Liver (tissue), 3 donors: Measurements from ENCODE around the gene GALNT6.

Source experiments
- ATF3 ChIP-seq: IDR thresholded peaks from 2 replicates; pipeline ENCODE4 v1.6.1; 2016; ENCODE audit warnings: antibody characterized with exemption
- CTCF ChIP-seq: fragments of 150-350 bp; IDR thresholded peaks from 2 replicates; pipeline ENCODE4 v1.5.1; 2017; ENCODE audit warnings: improper control_type of control experiment, low read depth, low read length; ENCODE audit not compliant: missing input control
- EGR1 ChIP-seq, 2 donors: IDR thresholded peaks; 2 replicates each; pipeline ENCODE4 v1.6.1; 2016 to 2018; ENCODE audit warnings: antibody characterized with exemption in 2 of 2, low read depth in 2 of 2
- GABPA ChIP-seq, 2 donors: IDR thresholded peaks in 1 of 2; conservative IDR thresholded peaks in 1 of 2; 2 replicates each; pipeline ENCODE4 v1.6.1; 2016; ENCODE audit warnings: antibody characterized with exemption in 2 of 2, mild to moderate bottlenecking in 1 of 2, moderate library complexity in 1 of 2
- MAX ChIP-seq: IDR thresholded peaks from 2 replicates; pipeline ENCODE4 v1.6.1; 2016; ENCODE audit warnings: antibody characterized with exemption
- NR2F2 ChIP-seq: IDR thresholded peaks from 2 replicates; pipeline ENCODE4 v1.6.1; 2016; ENCODE audit warnings: antibody characterized with exemption
- TAF1 ChIP-seq: conservative IDR thresholded peaks from 2 replicates; pipeline ENCODE4 v1.6.1; 2016; ENCODE audit warnings: antibody characterized with exemption, mild to moderate bottlenecking
- YY1 ChIP-seq: IDR thresholded peaks from 2 replicates; pipeline ENCODE4 v1.6.1; 2016; ENCODE audit warnings: antibody characterized with exemption, mild to moderate bottlenecking
- ZBTB33 ChIP-seq: IDR thresholded peaks from 2 replicates; pipeline ENCODE4 v1.6.1; 2016; ENCODE audit warnings: antibody characterized with exemption
- TF ChIP-seq, protein P1 (sequence below): IDR thresholded peaks from 2 replicates; pipeline ENCODE4 v1.6.1; 2016; ENCODE audit warnings: antibody characterized with exemption, mild to moderate bottlenecking
- donor health status: healthy.
- donor health status: healthy.

- TF ChIP-seq MAX = no peak
- no peak for TF ChIP-seq CTCF
- no peak for TF ChIP-seq ATF3
- no peak for TF ChIP-seq EGR1 (IDR thresholded peaks at IDR 0.05; ENCODE audit: low read depth in 2 of 2)
- no peak for TF ChIP-seq TAF1
- no peak for TF ChIP-seq ZBTB33
- TF ChIP-seq, protein P1, sequence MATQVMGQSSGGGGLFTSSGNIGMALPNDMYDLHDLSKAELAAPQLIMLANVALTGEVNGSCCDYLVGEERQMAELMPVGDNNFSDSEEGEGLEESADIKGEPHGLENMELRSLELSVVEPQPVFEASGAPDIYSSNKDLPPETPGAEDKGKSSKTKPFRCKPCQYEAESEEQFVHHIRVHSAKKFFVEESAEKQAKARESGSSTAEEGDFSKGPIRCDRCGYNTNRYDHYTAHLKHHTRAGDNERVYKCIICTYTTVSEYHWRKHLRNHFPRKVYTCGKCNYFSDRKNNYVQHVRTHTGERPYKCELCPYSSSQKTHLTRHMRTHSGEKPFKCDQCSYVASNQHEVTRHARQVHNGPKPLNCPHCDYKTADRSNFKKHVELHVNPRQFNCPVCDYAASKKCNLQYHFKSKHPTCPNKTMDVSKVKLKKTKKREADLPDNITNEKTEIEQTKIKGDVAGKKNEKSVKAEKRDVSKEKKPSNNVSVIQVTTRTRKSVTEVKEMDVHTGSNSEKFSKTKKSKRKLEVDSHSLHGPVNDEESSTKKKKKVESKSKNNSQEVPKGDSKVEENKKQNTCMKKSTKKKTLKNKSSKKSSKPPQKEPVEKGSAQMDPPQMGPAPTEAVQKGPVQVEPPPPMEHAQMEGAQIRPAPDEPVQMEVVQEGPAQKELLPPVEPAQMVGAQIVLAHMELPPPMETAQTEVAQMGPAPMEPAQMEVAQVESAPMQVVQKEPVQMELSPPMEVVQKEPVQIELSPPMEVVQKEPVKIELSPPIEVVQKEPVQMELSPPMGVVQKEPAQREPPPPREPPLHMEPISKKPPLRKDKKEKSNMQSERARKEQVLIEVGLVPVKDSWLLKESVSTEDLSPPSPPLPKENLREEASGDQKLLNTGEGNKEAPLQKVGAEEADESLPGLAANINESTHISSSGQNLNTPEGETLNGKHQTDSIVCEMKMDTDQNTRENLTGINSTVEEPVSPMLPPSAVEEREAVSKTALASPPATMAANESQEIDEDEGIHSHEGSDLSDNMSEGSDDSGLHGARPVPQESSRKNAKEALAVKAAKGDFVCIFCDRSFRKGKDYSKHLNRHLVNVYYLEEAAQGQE = no peak
- TF ChIP-seq NR2F2 = no peak
- TF ChIP-seq YY1 = no peak
- no peak for TF ChIP-seq GABPA (IDR thresholded peaks at IDR 0.05 in 1 of 2, conservative IDR thresholded peaks at IDR 0.05 in 1 of 2)
Measured at GRCh38 chr12:51390457-51390856, 749 bp downstream of the GALNT6 start.
